ENCODE results near the gene RHBDD2.

The RHBDD2 gene

GRCh38 chr7:75924889-75925288 is 46.1 kb downstream of the RHBDD2 start:
- Histone ChIP-seq H3K27ac (replicated peaks; ENCODE audit: low read length) (no peak overlapping the region), H2BK5ac (ENCODE audit: low read length) (no peak overlapping the region), H3K4me3 (ENCODE audit: low read length in 2 of 2) (no peak overlapping the region), H2BK15ac (ENCODE audit: low read length) (no peak overlapping the region), H3K4me1 (ENCODE audit: control insufficient read depth in 2 of 2, insufficient read depth in 1 of 2, low read depth in 1 of 2, low read length in 2 of 2) (no peaks in the 10 kb centered on the region), H4K8ac (ENCODE audit: low read depth, low read length) (no peak overlapping the region), H3K18ac (ENCODE audit: low read length) (no peak overlapping the region), H4K91ac (ENCODE audit: low read depth, low read length, poor library complexity) (no peak overlapping the region), H3K23ac (ENCODE audit: low read depth, low read length, poor library complexity) (no peak overlapping the region), H3K14ac (ENCODE audit: low read length) (no peak overlapping the region), H2BK12ac (ENCODE audit: low read length) (no peak overlapping the region), H3K4ac (ENCODE audit: low read length) (no peak overlapping the region), H3K4me2 (ENCODE audit: insufficient read depth, low read length, poor library complexity, severe bottlenecking) (no peak overlapping the region), H3K9ac (ENCODE audit: low read depth, low read length, poor library complexity) (no peak overlapping the region), H2BK120ac (ENCODE audit: low read depth, low read length) (no peak overlapping the region), H2AK5ac (ENCODE audit: low read depth, low read length) (no peak overlapping the region), H3K79me1 (ENCODE audit: low read depth, low read length) (peaks cover 2% of the 10 kb centered on the region), H3K27me3 (ENCODE audit: control insufficient read depth in 3 of 3, insufficient read depth in 3 of 3, low read depth in 1 of 3, low read length in 3 of 3) (no peaks in the 10 kb centered on the region), H3K36me3 (replicated peaks in 1 of 2; ENCODE audit: control insufficient read depth in 2 of 2, insufficient read depth in 2 of 2, low read length in 2 of 2) (peaks cover 3 to 18% of the 10 kb centered on the region in 2 donors), H2AFZ (ENCODE audit: low read length) (no peak overlapping the region), H3K9me3 (replicated peaks in 1 of 2; ENCODE audit: control insufficient read depth in 2 of 2, insufficient read depth in 1 of 2, low read depth in 1 of 2, low read length in 2 of 2) (peaks cover 0 to 3% of the 10 kb centered on the region in 2 donors)
- WGBS, 2 donors (ENCODE audit: extremely low coverage in 2 of 2, insufficient read length in 2 of 2, insufficient replicate concordance in 1 of 2) = no CpG with 5 or more reads among the region's 2 CpGs
- DNase-seq (ENCODE audit: low spot score) = no peak

- no peak overlapping the region for H4K91ac ChIP-seq (ENCODE audit: low read depth, low read length, poor library complexity)
- no peaks in the 10 kb centered on the region for H3K4me1 ChIP-seq (ENCODE audit: control insufficient read depth in 2 of 2, insufficient read depth in 1 of 2, low read depth in 1 of 2, low read length in 2 of 2)
- H3K4ac ChIP-seq (ENCODE audit: low read length) = no peak overlapping the region
- no peak overlapping the region for H4K8ac ChIP-seq (ENCODE audit: low read depth, low read length)
- no peak overlapping the region for H3K27ac ChIP-seq (replicated peaks; ENCODE audit: low read length)
- no peak overlapping the region for H3K9ac ChIP-seq (ENCODE audit: low read depth, low read length, poor library complexity)
- no peak for DNase-seq (ENCODE audit: low spot score)
- no CpG with 5 or more reads among the region's 10 CpGs for WGBS, 2 donors (ENCODE audit: extremely low coverage in 2 of 2, insufficient read length in 2 of 2, insufficient replicate concordance in 1 of 2)
- no peak overlapping the region for H2BK5ac ChIP-seq (ENCODE audit: low read length)
- H3K4me2 ChIP-seq (ENCODE audit: insufficient read depth, low read length, poor library complexity, severe bottlenecking) = no peak overlapping the region
- H3K9me3 ChIP-seq (replicated peaks in 1 of 2; ENCODE audit: control insufficient read depth in 2 of 2, insufficient read depth in 1 of 2, low read depth in 1 of 2, low read length in 2 of 2) = peaks cover 3% of the 10 kb centered on the region in 2 donors
- H3K36me3 ChIP-seq (replicated peaks in 1 of 2; ENCODE audit: control insufficient read depth in 2 of 2, insufficient read depth in 2 of 2, low read length in 2 of 2) = peaks cover 2 to 13% of the 10 kb centered on the region in 2 donors
- no peak overlapping the region for H2AFZ ChIP-seq (ENCODE audit: low read length)
- no peak overlapping the region for H3K18ac ChIP-seq (ENCODE audit: low read length)
- no peak overlapping the region for H3K23ac ChIP-seq (ENCODE audit: low read depth, low read length, poor library complexity)
- no peak overlapping the region for H3K4me3 ChIP-seq (ENCODE audit: low read length in 2 of 2)
- no peak overlapping the region for H2BK15ac ChIP-seq (ENCODE audit: low read length)
- no peak overlapping the region for H2BK12ac ChIP-seq (ENCODE audit: low read length)
- no peak overlapping the region for H3K14ac ChIP-seq (ENCODE audit: low read length)
- peaks cover 2% of the 10 kb centered on the region for H3K79me1 ChIP-seq (ENCODE audit: low read depth, low read length)
- H3K27me3 ChIP-seq (ENCODE audit: control insufficient read depth in 3 of 3, insufficient read depth in 3 of 3, low read depth in 1 of 3, low read length in 3 of 3) = no peaks in the 10 kb centered on the region
- no peak overlapping the region for H2AK5ac ChIP-seq (ENCODE audit: low read depth, low read length)
- no peak overlapping the region for H2BK120ac ChIP-seq (ENCODE audit: low read depth, low read length)
Measured at GRCh38 chr7:75925717-75926435, 47.0 kb downstream of the RHBDD2 start.

- no peak overlapping the region for H3K9ac ChIP-seq (ENCODE audit: low read depth, low read length, poor library complexity)
Measured at GRCh38 chr7:75928568-75928914, 49.7 kb downstream of the RHBDD2 start.

GRCh38 chr7:75931680-75932079 is 52.8 kb downstream of the RHBDD2 start:
- H4K91ac ChIP-seq (ENCODE audit: low read depth, low read length, poor library complexity) = no peak overlapping the region
- H3K18ac ChIP-seq (ENCODE audit: low read length) = no peak overlapping the region
- H3K4me2 ChIP-seq (ENCODE audit: insufficient read depth, low read length, poor library complexity, severe bottlenecking) = no peak overlapping the region
- no peak overlapping the region for H3K14ac ChIP-seq (ENCODE audit: low read length)
- H2BK15ac ChIP-seq (ENCODE audit: low read length) = no peak overlapping the region
- H2BK120ac ChIP-seq (ENCODE audit: low read depth, low read length) = no peak overlapping the region
- H3K23ac ChIP-seq (ENCODE audit: low read depth, low read length, poor library complexity) = no peak overlapping the region
- H3K9me3 ChIP-seq (replicated peaks in 1 of 2; ENCODE audit: control insufficient read depth in 2 of 2, insufficient read depth in 1 of 2, low read depth in 1 of 2, low read length in 2 of 2) = peaks cover 7 to 11% of the 10 kb centered on the region in 2 donors
- H2AK5ac ChIP-seq (ENCODE audit: low read depth, low read length) = no peak overlapping the region
- H3K27me3 ChIP-seq (ENCODE audit: control insufficient read depth in 3 of 3, insufficient read depth in 3 of 3, low read depth in 1 of 3, low read length in 3 of 3) = no peaks in the 10 kb centered on the region
- no CpG with 5 or more reads among the region's 5 CpGs for WGBS, 2 donors (ENCODE audit: extremely low coverage in 2 of 2, insufficient read length in 2 of 2, insufficient replicate concordance in 1 of 2)
- no peak overlapping the region for H3K4ac ChIP-seq (ENCODE audit: low read length)
- H4K8ac ChIP-seq (ENCODE audit: low read depth, low read length) = no peak overlapping the region
- no peak overlapping the region for H3K9ac ChIP-seq (ENCODE audit: low read depth, low read length, poor library complexity)
- H3K36me3 ChIP-seq (replicated peaks in 1 of 2; ENCODE audit: control insufficient read depth in 2 of 2, insufficient read depth in 2 of 2, low read length in 2 of 2) = peaks cover 4 to 7% of the 10 kb centered on the region in 2 donors
- no peak overlapping the region for H2BK12ac ChIP-seq (ENCODE audit: low read length)
- no peak overlapping the region for H3K27ac ChIP-seq (replicated peaks; ENCODE audit: low read length)
- no peak overlapping the region for H2AFZ ChIP-seq (ENCODE audit: low read length)
- H2BK5ac ChIP-seq (ENCODE audit: low read length) = no peak overlapping the region
- DNase-seq (ENCODE audit: low spot score) = no peak
- no peak overlapping the region for H3K4me3 ChIP-seq (ENCODE audit: low read length in 2 of 2)
- H3K79me1 ChIP-seq (ENCODE audit: low read depth, low read length) = peaks cover 3% of the 10 kb centered on the region
- no peaks in the 10 kb centered on the region for H3K4me1 ChIP-seq (ENCODE audit: control insufficient read depth in 2 of 2, insufficient read depth in 1 of 2, low read depth in 1 of 2, low read length in 2 of 2)

More at GRCh38 chr7:75928568-75928914, 49.7 kb downstream of the RHBDD2 start:
- Histone ChIP-seq H2AK5ac (ENCODE audit: low read depth, low read length) (no peak overlapping the region), H3K4me1 (ENCODE audit: control insufficient read depth in 2 of 2, insufficient read depth in 1 of 2, low read depth in 1 of 2, low read length in 2 of 2) (no peaks in the 10 kb centered on the region), H2BK15ac (ENCODE audit: low read length) (no peak overlapping the region), H3K36me3 (replicated peaks in 1 of 2; ENCODE audit: control insufficient read depth in 2 of 2, insufficient read depth in 2 of 2, low read length in 2 of 2) (peaks cover 2 to 7% of the 10 kb centered on the region in 2 donors), H3K4me3 (ENCODE audit: low read length in 2 of 2) (no peak overlapping the region), H3K4me2 (ENCODE audit: insufficient read depth, low read length, poor library complexity, severe bottlenecking) (no peak overlapping the region), H3K27ac (replicated peaks; ENCODE audit: low read length) (no peak overlapping the region), H4K8ac (ENCODE audit: low read depth, low read length) (no peak overlapping the region), H2AFZ (ENCODE audit: low read length) (no peak overlapping the region), H4K91ac (ENCODE audit: low read depth, low read length, poor library complexity) (no peak overlapping the region), H3K14ac (ENCODE audit: low read length) (no peak overlapping the region), H3K27me3 (ENCODE audit: control insufficient read depth in 3 of 3, insufficient read depth in 3 of 3, low read depth in 1 of 3, low read length in 3 of 3) (no peaks in the 10 kb centered on the region), H2BK120ac (ENCODE audit: low read depth, low read length) (no peak overlapping the region), H3K23ac (ENCODE audit: low read depth, low read length, poor library complexity) (no peak overlapping the region), H3K79me1 (ENCODE audit: low read depth, low read length) (peaks cover 2% of the 10 kb centered on the region), H3K18ac (ENCODE audit: low read length) (no peak overlapping the region), H2BK12ac (ENCODE audit: low read length) (no peak overlapping the region), H2BK5ac (ENCODE audit: low read length) (no peak overlapping the region), H3K9me3 (replicated peaks in 1 of 2; ENCODE audit: control insufficient read depth in 2 of 2, insufficient read depth in 1 of 2, low read depth in 1 of 2, low read length in 2 of 2) (peaks cover 5% of the 10 kb centered on the region in 2 donors), H3K4ac (ENCODE audit: low read length) (no peak overlapping the region)
- DNase-seq (ENCODE audit: low spot score) = no peak
- WGBS, 2 donors (ENCODE audit: extremely low coverage in 2 of 2, insufficient read length in 2 of 2, insufficient replicate concordance in 1 of 2) = no CpG with 5 or more reads among the region's 4 CpGs

Data from neuronal stem cell (in vitro differentiated cells).